ENCODE measurements around the gene KLHL13.

The KLHL13 gene

DNA sequence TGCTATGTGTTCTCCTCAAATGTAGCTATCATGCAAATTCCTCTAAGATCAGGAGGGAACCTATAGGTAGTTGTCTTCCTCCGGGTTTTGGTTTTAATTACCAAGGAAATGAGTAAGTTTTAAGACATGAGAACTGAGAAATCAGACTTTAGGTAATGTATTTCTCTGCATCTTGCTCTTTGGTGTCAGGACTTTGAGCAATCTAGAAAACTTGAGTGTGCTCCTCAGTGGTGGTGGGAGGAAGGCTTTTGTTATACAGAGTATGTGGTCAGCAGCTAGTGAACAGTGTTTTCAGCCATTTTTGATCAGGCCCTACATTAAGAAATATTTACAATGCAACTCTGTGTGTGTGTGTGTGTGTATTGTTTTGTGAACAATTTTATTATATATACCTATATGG, 224.1 kb downstream of the KLHL13 start:
- Histone ChIP-seq H3K79me2 (ENCODE audit: control insufficient read depth, low read length) (no peaks in the 10 kb centered on the region), H4K20me1 (ENCODE audit: control insufficient read depth, insufficient read depth, low read depth, low read length) (no peaks in the 10 kb centered on the region), H3K9me3 (ENCODE audit: control insufficient read depth, insufficient read depth, low read length) (no peaks in the 10 kb centered on the region), H3K27me3 (ENCODE audit: control insufficient read depth, low read length) (no peaks in the 10 kb centered on the region), H3K9me2 (replicated peaks; ENCODE audit: control insufficient read depth, low read length) (no peaks in the 10 kb centered on the region), H3F3A (ENCODE audit: control insufficient read depth, insufficient read depth) (no peaks in the 10 kb centered on the region), H3K27ac (ENCODE audit: low read depth, low read length) (no peak overlapping the region), H3K4me1 (ENCODE audit: control insufficient read depth, low read length) (no peaks in the 10 kb centered on the region), H3K4me2 (ENCODE audit: low read length) (no peak overlapping the region), H3K4me3 (ENCODE audit: low read length) (no peak overlapping the region), H3K36me3 (ENCODE audit: control insufficient read depth, low read length) (no peaks in the 10 kb centered on the region)
- TF ChIP-seq EZH2phosphoT487 (IDR thresholded peaks at IDR 0.05; ENCODE audit: borderline replicate concordance, low read length), result no peak
- TF ChIP-seq, protein P1, sequence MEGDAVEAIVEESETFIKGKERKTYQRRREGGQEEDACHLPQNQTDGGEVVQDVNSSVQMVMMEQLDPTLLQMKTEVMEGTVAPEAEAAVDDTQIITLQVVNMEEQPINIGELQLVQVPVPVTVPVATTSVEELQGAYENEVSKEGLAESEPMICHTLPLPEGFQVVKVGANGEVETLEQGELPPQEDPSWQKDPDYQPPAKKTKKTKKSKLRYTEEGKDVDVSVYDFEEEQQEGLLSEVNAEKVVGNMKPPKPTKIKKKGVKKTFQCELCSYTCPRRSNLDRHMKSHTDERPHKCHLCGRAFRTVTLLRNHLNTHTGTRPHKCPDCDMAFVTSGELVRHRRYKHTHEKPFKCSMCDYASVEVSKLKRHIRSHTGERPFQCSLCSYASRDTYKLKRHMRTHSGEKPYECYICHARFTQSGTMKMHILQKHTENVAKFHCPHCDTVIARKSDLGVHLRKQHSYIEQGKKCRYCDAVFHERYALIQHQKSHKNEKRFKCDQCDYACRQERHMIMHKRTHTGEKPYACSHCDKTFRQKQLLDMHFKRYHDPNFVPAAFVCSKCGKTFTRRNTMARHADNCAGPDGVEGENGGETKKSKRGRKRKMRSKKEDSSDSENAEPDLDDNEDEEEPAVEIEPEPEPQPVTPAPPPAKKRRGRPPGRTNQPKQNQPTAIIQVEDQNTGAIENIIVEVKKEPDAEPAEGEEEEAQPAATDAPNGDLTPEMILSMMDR (IDR thresholded peaks at IDR 0.05; ENCODE audit: low read depth, low read length, poor library complexity, severe bottlenecking), result no peak

DNA sequence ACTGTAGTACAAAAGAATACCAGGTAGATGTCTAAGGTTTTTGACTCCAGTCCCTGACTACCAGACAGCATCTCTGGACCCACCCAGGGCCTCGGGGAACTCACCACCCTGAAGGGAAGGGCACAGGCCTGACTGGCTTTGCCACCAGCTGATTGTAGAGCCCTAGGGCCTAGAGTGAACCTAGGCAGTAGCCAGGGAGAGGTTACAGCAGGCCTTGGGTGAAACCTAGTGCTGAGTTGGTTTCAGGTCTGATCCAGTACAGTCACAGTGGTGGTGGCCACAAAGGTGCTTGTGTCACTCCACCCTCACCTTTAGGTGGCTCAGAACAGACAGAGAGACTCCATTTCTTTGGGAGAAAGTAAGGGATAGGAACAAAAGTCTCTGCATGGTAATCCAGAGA, 244.8 kb downstream of the KLHL13 start:
- Histone ChIP-seq H3K4me3 (ENCODE audit: low read length) (no peak overlapping the region), H3K9me2 (replicated peaks; ENCODE audit: control insufficient read depth, low read length) (no peaks in the 10 kb centered on the region), H4K20me1 (ENCODE audit: control insufficient read depth, insufficient read depth, low read depth, low read length) (no peaks in the 10 kb centered on the region), H3K36me3 (ENCODE audit: control insufficient read depth, low read length) (no peaks in the 10 kb centered on the region), H3K27me3 (ENCODE audit: control insufficient read depth, low read length) (no peaks in the 10 kb centered on the region), H3K9me3 (ENCODE audit: control insufficient read depth, insufficient read depth, low read length) (no peaks in the 10 kb centered on the region), H3K4me2 (ENCODE audit: low read length) (no peak overlapping the region), H3F3A (ENCODE audit: control insufficient read depth, insufficient read depth) (no peaks in the 10 kb centered on the region), H3K79me2 (ENCODE audit: control insufficient read depth, low read length) (no peaks in the 10 kb centered on the region), H3K27ac (ENCODE audit: low read depth, low read length) (no peak overlapping the region), H3K4me1 (ENCODE audit: control insufficient read depth, low read length) (no peaks in the 10 kb centered on the region)
- no peak for TF ChIP-seq EZH2phosphoT487 (IDR thresholded peaks at IDR 0.05; ENCODE audit: borderline replicate concordance, low read length)
- TF ChIP-seq, protein P1 (IDR thresholded peaks at IDR 0.05; ENCODE audit: low read depth, low read length, poor library complexity, severe bottlenecking), result no peak

DNA sequence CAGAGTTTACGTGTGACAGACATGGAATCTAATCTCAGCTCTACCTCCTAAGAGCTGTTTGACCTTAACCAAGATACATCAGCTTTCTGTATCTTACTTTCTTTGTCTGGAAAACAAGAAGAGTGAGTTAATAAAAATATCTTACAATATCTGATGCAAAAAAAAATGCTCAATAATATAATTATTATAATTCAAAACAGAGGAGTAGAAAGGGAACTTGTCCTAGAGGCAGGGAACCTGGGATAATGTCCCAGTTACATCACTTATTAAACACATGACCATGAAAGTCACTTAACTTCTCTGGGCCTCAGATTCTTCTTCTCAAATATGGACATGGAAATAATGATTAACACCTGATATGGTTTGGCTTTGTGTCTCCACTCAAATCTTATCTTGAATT, 256.1 kb downstream of the KLHL13 start:
- TF ChIP-seq EZH2phosphoT487 (IDR thresholded peaks at IDR 0.05; ENCODE audit: borderline replicate concordance, low read length), result no peak
- TF ChIP-seq, protein P1 (IDR thresholded peaks at IDR 0.05; ENCODE audit: low read depth, low read length, poor library complexity, severe bottlenecking), result no peak
- no peak overlapping the region for H3K4me2 ChIP-seq (ENCODE audit: low read length)
- H3F3A ChIP-seq (ENCODE audit: control insufficient read depth, insufficient read depth), result no peaks in the 10 kb centered on the region
- H3K79me2 ChIP-seq (ENCODE audit: control insufficient read depth, low read length), result no peaks in the 10 kb centered on the region
- no peaks in the 10 kb centered on the region for H3K9me2 ChIP-seq (replicated peaks; ENCODE audit: control insufficient read depth, low read length)
- no peak overlapping the region for H3K4me3 ChIP-seq (ENCODE audit: low read length)
- no peaks in the 10 kb centered on the region for H4K20me1 ChIP-seq (ENCODE audit: control insufficient read depth, insufficient read depth, low read depth, low read length)
- no peaks in the 10 kb centered on the region for H3K36me3 ChIP-seq (ENCODE audit: control insufficient read depth, low read length)
- H3K9me3 ChIP-seq (ENCODE audit: control insufficient read depth, insufficient read depth, low read length), result no peaks in the 10 kb centered on the region
- no peaks in the 10 kb centered on the region for H3K4me1 ChIP-seq (ENCODE audit: control insufficient read depth, low read length)
- no peak overlapping the region for H3K27ac ChIP-seq (ENCODE audit: low read depth, low read length)
- H3K27me3 ChIP-seq (ENCODE audit: control insufficient read depth, low read length), result no peaks in the 10 kb centered on the region

DNA sequence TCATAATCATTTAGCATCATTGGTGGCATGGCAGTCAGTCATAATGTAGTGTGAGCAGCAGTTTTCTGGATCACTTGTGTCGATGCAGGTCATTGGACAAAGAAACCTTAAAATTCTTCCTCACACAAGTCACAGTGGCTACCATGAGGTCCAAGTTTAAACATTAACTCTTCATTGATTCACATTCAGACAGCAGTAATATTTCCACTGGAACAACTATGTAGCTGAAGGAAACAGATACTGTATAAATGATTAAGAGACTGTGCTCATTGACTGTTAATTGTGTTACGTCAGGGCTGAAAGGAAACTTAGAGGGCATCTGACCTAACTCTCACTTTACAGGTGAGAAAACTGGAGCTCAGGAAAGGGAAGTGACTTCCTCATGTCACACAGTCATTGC, 261.8 kb downstream of the KLHL13 start:
- no peak for TF ChIP-seq EZH2phosphoT487 (IDR thresholded peaks at IDR 0.05; ENCODE audit: borderline replicate concordance, low read length)
- TF ChIP-seq, protein P1 (IDR thresholded peaks at IDR 0.05; ENCODE audit: low read depth, low read length, poor library complexity, severe bottlenecking), result no peak
- Histone ChIP-seq H3K9me3 (ENCODE audit: control insufficient read depth, insufficient read depth, low read length) (no peaks in the 10 kb centered on the region), H3F3A (ENCODE audit: control insufficient read depth, insufficient read depth) (no peaks in the 10 kb centered on the region), H3K4me2 (ENCODE audit: low read length) (no peak overlapping the region), H3K4me3 (ENCODE audit: low read length) (no peak overlapping the region), H3K36me3 (ENCODE audit: control insufficient read depth, low read length) (no peaks in the 10 kb centered on the region), H3K79me2 (ENCODE audit: control insufficient read depth, low read length) (no peaks in the 10 kb centered on the region), H3K4me1 (ENCODE audit: control insufficient read depth, low read length) (no peaks in the 10 kb centered on the region), H3K9me2 (replicated peaks; ENCODE audit: control insufficient read depth, low read length) (no peaks in the 10 kb centered on the region), H3K27me3 (ENCODE audit: control insufficient read depth, low read length) (no peaks in the 10 kb centered on the region), H4K20me1 (ENCODE audit: control insufficient read depth, insufficient read depth, low read depth, low read length) (no peaks in the 10 kb centered on the region), H3K27ac (ENCODE audit: low read depth, low read length) (no peak overlapping the region)

All from DOHH2 (cell line).